22Rv1 (cell line): ENCODE results near the gene CPXM1.
"Not testable (repeated sequence)": the region's sequence is repeated elsewhere in the genome, so short reads cannot be mapped to it uniquely, and the experiment has no call there.

ENCODE experiments used
- H3K27ac ChIP-seq: fragments of 450-650 bp; 2 replicates; pipeline ENCODE4 v1.5.1; 2017
- ZFX ChIP-seq: fragments of 450-650 bp; IDR thresholded peaks from 2 replicates; pipeline ENCODE4 v1.6.1; 2017; ENCODE audit warnings: antibody characterized with exemption, borderline replicate concordance
- TF ChIP-seq, protein P1 (sequence below): fragments of 450-650 bp; IDR thresholded peaks from 2 replicates; pipeline ENCODE4 v1.5.1; 2017; ENCODE audit warnings: mild to moderate bottlenecking

Gene CPXM1

DNA sequence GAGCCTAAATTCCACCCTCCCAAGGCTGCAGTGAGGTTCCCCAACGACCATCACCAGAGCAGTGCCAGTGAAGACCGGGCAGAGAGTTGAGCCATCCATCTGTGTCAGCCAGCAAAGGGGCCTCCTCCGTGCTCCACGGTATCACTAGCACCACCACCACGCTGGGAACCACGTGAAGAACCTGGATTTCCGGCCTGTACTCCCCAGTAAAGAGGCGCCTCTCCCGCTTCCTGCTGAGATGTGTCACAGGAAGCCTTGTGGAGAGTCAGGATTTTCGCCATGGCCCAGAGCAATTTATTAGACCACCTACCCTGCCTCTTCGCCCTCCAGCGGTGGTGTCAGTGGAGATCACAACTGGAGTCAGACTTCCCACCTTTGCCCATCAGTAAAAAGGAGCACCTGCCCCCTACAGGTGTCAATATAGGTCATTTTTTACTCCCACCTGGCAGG, 28.8 kb downstream of the CPXM1 start:
- TF ChIP-seq, protein P1, sequence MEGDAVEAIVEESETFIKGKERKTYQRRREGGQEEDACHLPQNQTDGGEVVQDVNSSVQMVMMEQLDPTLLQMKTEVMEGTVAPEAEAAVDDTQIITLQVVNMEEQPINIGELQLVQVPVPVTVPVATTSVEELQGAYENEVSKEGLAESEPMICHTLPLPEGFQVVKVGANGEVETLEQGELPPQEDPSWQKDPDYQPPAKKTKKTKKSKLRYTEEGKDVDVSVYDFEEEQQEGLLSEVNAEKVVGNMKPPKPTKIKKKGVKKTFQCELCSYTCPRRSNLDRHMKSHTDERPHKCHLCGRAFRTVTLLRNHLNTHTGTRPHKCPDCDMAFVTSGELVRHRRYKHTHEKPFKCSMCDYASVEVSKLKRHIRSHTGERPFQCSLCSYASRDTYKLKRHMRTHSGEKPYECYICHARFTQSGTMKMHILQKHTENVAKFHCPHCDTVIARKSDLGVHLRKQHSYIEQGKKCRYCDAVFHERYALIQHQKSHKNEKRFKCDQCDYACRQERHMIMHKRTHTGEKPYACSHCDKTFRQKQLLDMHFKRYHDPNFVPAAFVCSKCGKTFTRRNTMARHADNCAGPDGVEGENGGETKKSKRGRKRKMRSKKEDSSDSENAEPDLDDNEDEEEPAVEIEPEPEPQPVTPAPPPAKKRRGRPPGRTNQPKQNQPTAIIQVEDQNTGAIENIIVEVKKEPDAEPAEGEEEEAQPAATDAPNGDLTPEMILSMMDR, result no peak
- TF ChIP-seq ZFX, result no peak
- H3K27ac ChIP-seq, result no peak overlapping the region

DNA sequence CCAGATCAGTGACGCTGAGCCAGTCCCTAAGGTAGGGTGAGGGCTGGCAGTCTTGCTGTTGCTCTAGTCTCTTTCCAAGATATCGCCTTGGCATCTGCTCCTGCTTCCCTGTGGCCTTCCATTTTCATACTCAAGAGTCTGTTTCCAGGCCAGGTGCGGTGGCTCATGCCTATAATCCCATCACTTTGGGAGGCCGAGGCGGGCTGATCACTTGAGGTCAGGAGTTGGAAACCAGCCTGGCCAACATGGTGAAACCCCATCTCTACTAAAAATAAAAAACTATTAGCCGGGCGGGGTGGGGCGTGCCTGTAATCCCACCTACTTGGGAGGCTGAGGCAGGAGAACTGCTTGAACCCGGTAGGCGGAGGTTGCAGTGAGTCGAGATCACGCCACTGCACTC, 30.3 kb downstream of the CPXM1 start:
- H3K27ac ChIP-seq, result not testable (repeated sequence)

DNA sequence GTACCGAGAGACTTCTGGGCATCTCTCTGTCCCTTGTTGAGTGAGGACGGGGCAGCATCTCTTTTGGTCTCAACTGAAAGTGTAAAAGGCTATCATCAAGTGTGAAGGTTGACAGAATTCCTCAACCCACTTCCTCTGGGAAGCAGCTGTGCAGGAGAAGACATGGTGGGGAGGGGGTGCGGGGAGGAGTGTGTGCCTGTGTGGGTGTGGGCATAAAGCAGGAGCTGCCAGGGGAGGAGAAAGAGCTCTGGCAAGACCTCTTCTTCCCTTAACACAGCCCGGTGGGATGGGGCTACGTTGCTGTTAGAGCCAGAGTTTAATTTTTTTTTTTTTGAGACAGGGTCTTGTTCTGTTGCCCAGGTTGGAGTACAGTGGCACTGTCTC, 31.8 kb downstream of the CPXM1 start:
- H3K27ac ChIP-seq, result no peak overlapping the region
- no peak for TF ChIP-seq ZFX
- TF ChIP-seq, protein P1, result no peak

DNA sequence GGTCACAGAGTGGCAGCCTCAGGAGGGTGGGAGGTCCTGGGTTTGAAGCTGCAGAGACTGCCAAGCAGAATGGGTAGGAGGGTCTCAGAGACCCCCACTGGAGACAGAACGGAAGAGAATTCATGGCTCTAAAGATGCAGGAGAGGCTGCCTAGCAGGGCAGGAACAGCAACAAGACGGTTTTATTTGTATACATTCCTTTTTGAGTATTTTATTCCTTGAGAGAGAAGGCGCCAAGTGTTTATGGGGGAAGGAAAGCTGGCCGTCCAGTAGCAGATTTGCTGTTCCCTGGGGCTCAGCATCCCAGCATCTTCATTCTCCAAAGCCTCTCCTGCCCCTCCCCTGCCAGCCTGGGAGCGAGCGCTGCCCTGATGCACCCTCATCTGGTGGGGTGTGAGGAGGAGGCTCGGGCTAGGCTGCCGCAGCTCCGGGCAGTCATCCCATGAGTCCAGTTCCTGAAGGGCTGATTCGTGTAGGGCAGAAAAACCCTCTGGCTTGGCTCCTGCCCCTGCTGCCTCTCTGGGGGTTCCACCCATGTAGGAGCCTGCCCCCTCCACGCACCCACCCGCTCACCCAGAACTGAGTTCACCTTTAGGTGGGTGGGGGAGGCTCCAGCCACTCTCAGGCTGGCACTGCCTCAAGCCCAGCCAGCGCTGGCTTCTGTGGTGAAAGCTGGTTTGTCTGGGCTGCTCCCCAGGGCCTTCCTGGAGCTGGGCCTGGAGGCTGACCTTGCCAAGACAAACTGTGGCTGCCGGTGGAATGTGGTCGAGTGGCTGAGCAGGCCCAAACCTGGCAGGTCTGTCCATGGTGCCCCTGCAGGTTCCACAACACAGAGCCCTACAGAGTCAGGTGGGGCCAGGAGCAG, 32.4 kb downstream of the CPXM1 start:
- H3K27ac ChIP-seq, result no peak overlapping the region
- TF ChIP-seq, protein P1, result no peak
- no peak for TF ChIP-seq ZFX

DNA sequence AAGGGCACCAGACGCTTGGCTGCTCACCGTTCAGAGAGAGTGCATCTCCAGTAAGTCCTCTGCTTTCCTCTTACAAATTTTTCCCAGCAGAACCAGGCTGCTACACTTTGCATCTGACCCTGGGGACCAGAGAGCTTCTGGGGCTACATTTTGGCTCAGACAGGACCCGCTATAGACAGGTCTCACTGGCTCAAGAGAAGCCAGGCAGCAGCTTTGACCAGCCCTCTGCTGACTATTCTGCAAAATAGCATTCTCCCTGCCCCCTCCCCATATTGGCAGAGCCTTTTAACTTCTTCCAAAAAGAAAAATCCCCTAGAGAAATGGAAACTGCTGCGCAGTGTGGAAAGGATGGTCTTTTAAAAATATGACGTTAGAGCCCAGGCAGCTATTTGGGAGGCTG, 37.2 kb downstream of the CPXM1 start:
- no peak overlapping the region for H3K27ac ChIP-seq
- TF ChIP-seq, protein P1, result no peak

DNA sequence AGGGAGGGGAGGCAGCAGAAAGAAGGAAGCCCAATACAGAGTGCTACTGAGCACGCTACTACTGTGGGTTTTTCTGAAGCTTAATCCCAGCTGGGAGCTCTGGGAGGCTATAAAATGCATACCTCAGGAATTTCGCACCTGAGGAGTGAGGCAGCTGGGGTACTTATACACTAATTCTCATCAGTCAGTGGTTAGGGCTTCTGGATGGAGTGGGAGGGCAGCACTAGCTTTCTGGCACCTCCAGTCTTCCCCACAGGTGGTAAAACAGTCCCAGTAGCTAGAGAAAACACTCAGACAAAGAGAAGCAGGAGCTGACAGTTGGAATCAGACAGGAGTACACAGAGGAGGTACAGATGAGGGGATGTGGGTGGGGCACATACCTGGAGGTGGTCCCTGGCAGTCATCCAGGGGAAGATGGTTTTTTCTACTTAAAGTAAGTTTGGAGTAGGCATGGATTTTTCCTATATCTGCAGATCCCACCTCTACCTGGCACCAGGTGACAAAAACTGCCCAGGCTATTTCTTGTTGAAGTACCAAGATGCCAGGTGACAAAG, 37.8 kb downstream of the CPXM1 start:
- TF ChIP-seq ZFX, result no peak
- TF ChIP-seq, protein P1, result no peak
- no peak overlapping the region for H3K27ac ChIP-seq

DNA sequence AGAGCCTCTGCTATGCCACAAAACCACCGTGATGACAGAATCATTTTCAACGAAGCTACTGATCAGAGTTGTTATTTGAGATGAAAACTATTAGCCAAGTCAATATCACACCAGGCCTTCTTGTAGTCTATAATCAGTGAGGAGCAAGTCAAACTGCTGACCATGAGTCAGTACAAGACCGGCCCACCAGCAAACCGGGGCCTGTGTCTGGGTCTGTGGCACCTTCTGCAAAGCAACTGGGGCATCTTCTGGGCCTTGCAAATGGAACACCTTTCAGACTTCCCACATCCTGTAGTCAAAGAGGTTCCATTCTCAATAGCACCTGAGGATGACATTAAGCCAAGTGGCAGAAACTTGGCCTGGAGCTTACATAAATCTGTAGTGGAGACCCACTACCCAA, 38.5 kb downstream of the CPXM1 start:
- TF ChIP-seq, protein P1, result no peak
- no peak overlapping the region for H3K27ac ChIP-seq
